BJ (cell line): ENCODE measurements around the gene GPR61. TPM values are rescaled to one million over a fixed set of nuclear protein-coding genes. Genes with fewer than 3 reads are reported as not detected.
A peak's percentile ranks its signal among the peaks of the same experiment; 100 is the strongest.

Experiments
- CTCF ChIA-PET: fragments of 350-600 bp; formaldehyde crosslinking; extraction: SDS; loops from one replicate; lab custom pipeline; 2021; ENCODE audit warnings: antibody characterized with exemption, inconsistent platforms; lab: Yijun Ruan, JAX
- POLR2A ChIA-PET: fragments of 300-600 bp; sonication (Branson Sonifier 250); formaldehyde crosslinking; extraction: SDS; loops from one replicate; lab custom pipeline; 2021; ENCODE audit warnings: antibody characterized with exemption; lab: Charles Lee
- DNase-seq: peaks from one replicate; pipeline ENCODE4 v3.0.0-alpha.2; 2011; ENCODE audit warnings: low read depth
- H3K27me3 ChIP-seq: 2 replicates; pipeline ENCODE4 v1.6.0; 2011; ENCODE audit warnings: low read length; ENCODE audit not compliant: control insufficient read depth, insufficient read depth
- H3K36me3 ChIP-seq: 2 replicates; pipeline ENCODE4 v1.5.1; 2011; ENCODE audit warnings: low read length; ENCODE audit not compliant: control insufficient read depth, insufficient read depth
- H3K4me3 ChIP-seq: 2 replicates; pipeline ENCODE4 v1.5.1; 2011; ENCODE audit warnings: low read depth, mild to moderate bottlenecking, control low read depth, low read length
- CTCF ChIP-seq: IDR thresholded peaks from 2 replicates; pipeline ENCODE4 v1.5.1; 2011; ENCODE audit warnings: low read depth, mild to moderate bottlenecking, control low read depth, inconsistent platforms, low read length, moderate library complexity; ENCODE audit not compliant: insufficient read depth
- polyA plus RNA-seq: library from polyadenylated mRNA; depleted of rRNA; stranded (reverse); fragments of >200 nt; gene quantifications from 2 replicates; pipeline ENCODE4 v1.2.3, GENCODE V29; 2011

GPR61 gene
- polyA plus RNA-seq, 1 experiment: not detected

- ChIA-PET CTCF (interaction anchor here (0.6 to 26.3 kb wide), 12 partner anchors 11 to 441 kb away, joined by 3 to 1371 read pairs (median 22); partner anchors contain the start of genes AHCYL1, AMIGO1, ATXN7L2 and CYB561D1), POLR2A (no interaction called here)
- TF ChIP-seq CTCF: no peak
- Histone ChIP-seq H3K36me3 (no peaks in the 10 kb centered on the region), H3K4me3 (no peak overlapping the region), H3K27me3 (peaks cover 5% of the 10 kb centered on the region; the same call in 1 of the 2 replicates)
- no peak for DNase-seq
Measured at GRCh38 chr1:109543283-109543987, 3.8 kb downstream of the GPR61 start.

- peaks cover 3% of the 10 kb centered on the region; the same call in 1 of the 2 replicates for H3K27me3 ChIP-seq
- H3K4me3 ChIP-seq: no peak overlapping the region
- H3K36me3 ChIP-seq: no peaks in the 10 kb centered on the region
- CTCF ChIA-PET: interaction anchor here (0.9 to 26.3 kb wide), 10 partner anchors 12 to 440 kb away, joined by 3 to 1371 read pairs (median 54); partner anchors contain the start of genes AHCYL1, AMIGO1, ATXN7L2 and CYB561D1
- POLR2A ChIA-PET: no interaction called here
- TF ChIP-seq CTCF: no peak
- DNase-seq: no peak
Measured at GRCh38 chr1:109543988-109544735, 4.5 kb downstream of the GPR61 start.

- Histone ChIP-seq H3K36me3 (no peaks in the 10 kb centered on the region), H3K4me3 (0 out of 2 replicates have a peak overlapping the region, but pooled peaks have one; percentile 0), H3K27me3 (no peaks in the 10 kb centered on the region; the same call in 1 of the 2 replicates)
- no peak for DNase-seq
- ChIA-PET POLR2A (interaction anchor here (0.6 kb wide), 1 partner anchor 104 kb away, joined by 3 read pairs; no protein-coding TSS in a partner anchor), CTCF (interaction anchor here (0.7 to 26.3 kb wide), 28 partner anchors 13 to 470 kb away, joined by 3 to 1371 read pairs (median 4); partner anchors contain the start of genes AHCYL1, AMIGO1, ATXN7L2 and CYB561D1)
- TF ChIP-seq CTCF: peak; percentile 79
Measured at GRCh38 chr1:109546311-109547109, 6.8 kb downstream of the GPR61 start.

- H3K27me3 ChIP-seq: no peaks in the 10 kb centered on the region
- ChIA-PET POLR2A (interaction anchor here (0.9 kb wide), 1 partner anchor 82 kb away, joined by 3 read pairs; no protein-coding TSS in a partner anchor), CTCF (interaction anchor here (0.7 to 26.3 kb wide), 27 partner anchors 8 to 464 kb away, joined by 3 to 1371 read pairs (median 7); partner anchors contain the start of genes AMIGO1, ATXN7L2, CYB561D1 and GPR61)
Measured at GRCh38 chr1:109547463-109548320, 8.0 kb downstream of the GPR61 start.

More at GRCh38 chr1:109547463-109548320, 8.0 kb downstream of the GPR61 start:
- TF ChIP-seq CTCF: no peak
- no peak for DNase-seq
- Histone ChIP-seq H3K4me3 (peak overlapping the region; percentile 98), H3K36me3 (no peaks in the 10 kb centered on the region)
